HG03457 (cell line): ENCODE results near the gene NAA38.

ENCODE experiments used
- ATAC-seq: cut with Tn5 transposase; IDR thresholded peaks from one replicate; pipeline ENCODE4 v1.9.1; 2021; ENCODE audit warnings: moderate number of reproducible peaks; ENCODE audit not compliant: unreplicated experiment

The NAA38 gene

GRCh38 chr17:7856811-7857712 is at the start of gene NAA38:
Gene NAA38 (minus strand): TSS chr17:7857559. CDS start chr17:7857463, 96 bp downstream.
- ATAC-seq, result peak; percentile 58

GRCh38 chr17:7903154-7904103 is 46.1 kb upstream of the NAA38 start:
- ATAC-seq, result no peak

- no peak for ATAC-seq
Observed at GRCh38 chr17:7897773-7898172, 40.4 kb upstream of the NAA38 start.

GRCh38 chr17:7897090-7897489 is 39.7 kb upstream of the NAA38 start:
- no peak for ATAC-seq

GRCh38 chr17:7894866-7895265 is 37.5 kb upstream of the NAA38 start:
- ATAC-seq, result no peak

GRCh38 chr17:7894226-7894625 is 36.9 kb upstream of the NAA38 start:
- no peak for ATAC-seq

- ATAC-seq, result no peak
Observed at GRCh38 chr17:7893187-7893880, 36.0 kb upstream of the NAA38 start.

- ATAC-seq, result no peak
Observed at GRCh38 chr17:7889166-7889955, 32.0 kb upstream of the NAA38 start.

- no peak for ATAC-seq
Observed at GRCh38 chr17:7888184-7888920, 31.0 kb upstream of the NAA38 start, which contains the start of gene CHD3. Gene CHD3 (plus strand): TSS chr17:7888789. CDS start chr17:7889001, 212 bp downstream.

GRCh38 chr17:7887482-7888183 is 30.3 kb upstream of the NAA38 start:
- ATAC-seq, result no peak

GRCh38 chr17:7887038-7887481 is 29.7 kb upstream of the NAA38 start:
- no peak for ATAC-seq

- no peak for ATAC-seq
Observed at GRCh38 chr17:7886227-7887037, 29.1 kb upstream of the NAA38 start.

GRCh38 chr17:7885367-7886226 is 28.2 kb upstream of the NAA38 start:
- no peak for ATAC-seq

GRCh38 chr17:7884581-7885366 is 27.4 kb upstream of the NAA38 start:
- ATAC-seq, result no peak

GRCh38 chr17:7883781-7884386 is 26.5 kb upstream of the NAA38 start:
- ATAC-seq, result no peak

GRCh38 chr17:7882629-7883028 is 25.3 kb upstream of the NAA38 start:
- ATAC-seq, result no peak
